ENCODE results near the gene MED10. TPM values are rescaled to one million over a fixed set of nuclear protein-coding genes. Genes with fewer than 3 reads are reported as not detected.

The MED10 gene
- total and polyA plus RNA-seq, 5 donors, result 20.0 to 29.4 (median 24.2) TPM

DNA sequence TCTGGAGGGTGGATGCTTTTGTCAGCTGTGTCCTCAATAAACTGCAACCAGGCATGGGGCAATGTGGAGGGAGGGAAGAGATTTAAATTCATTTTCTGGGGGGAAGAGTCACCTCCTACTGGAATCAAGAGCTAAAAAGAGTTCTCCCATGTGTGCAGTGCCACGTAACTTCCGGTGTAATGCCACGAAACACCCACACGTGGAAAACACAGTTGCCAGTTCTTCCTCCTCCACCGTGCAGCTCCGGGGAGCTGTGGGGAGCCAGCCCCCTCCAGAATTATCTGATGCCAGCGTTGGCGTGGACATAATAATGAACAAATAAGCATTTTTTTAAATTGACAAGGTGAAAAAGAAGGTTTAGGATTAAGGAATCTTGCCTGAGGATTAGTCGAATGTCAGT is 32.1 kb upstream of the MED10 start:
- ATAC-seq (no peak), DNase-seq (no peak)
- intact Hi-C loops (cut with DNase I), result no loop called here
- H3K27me3 ChIP-seq (ENCODE audit: control insufficient read depth, insufficient read depth), result no peaks in the 10 kb centered on the region
- 83% methylated on average over 9 of the region's 9 CpGs for WGBS
- H3K4me1 ChIP-seq (ENCODE audit: control insufficient read depth, insufficient read depth, low read length), result no peaks in the 10 kb centered on the region
- no peak overlapping the region for H3K4me3 ChIP-seq (ENCODE audit: low read length)
- H3K27ac ChIP-seq (ENCODE audit: low read length), result no peak overlapping the region
- H3K9me3 ChIP-seq (ENCODE audit: control insufficient read depth, low read length), result peaks cover 3% of the 10 kb centered on the region

DNA sequence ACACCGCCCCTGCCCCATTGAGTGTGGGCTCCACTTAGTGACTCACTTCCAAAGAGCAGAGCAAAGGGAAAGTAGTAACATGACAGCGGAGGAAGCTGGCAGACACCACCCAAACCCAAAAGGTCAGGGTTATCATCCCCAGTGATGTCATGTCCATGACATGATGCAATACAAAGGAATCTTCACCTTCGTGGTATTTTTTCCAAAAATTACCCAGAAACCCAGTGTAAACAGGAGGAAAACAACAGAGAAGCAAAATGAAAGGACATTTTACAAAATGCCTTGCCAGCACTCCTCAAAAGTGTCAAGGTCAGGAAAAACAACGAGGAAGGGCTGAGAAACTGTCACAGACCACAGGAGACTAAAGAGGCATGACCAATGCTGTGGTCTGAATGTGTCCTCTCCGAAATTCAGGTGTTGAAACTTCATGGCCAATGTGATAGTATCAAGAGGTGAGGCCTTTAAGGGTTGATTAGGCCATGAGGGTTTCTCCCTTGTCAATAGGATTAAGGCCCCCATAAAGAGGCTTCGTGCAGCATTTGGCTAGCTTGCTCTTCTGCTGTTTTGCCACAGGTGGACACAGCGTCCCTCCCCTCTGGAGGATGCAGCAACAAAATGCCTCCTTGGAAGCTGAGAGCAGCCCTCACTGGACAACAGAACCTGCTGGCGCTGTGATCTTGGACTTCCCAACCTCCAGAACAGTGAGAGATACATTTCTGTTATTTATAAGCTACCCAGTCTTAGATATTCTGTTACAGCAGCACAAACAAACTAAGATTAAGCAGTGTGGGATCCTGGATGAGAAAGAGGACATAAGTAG is 30.5 kb upstream of the MED10 start:
- 72% methylated on average over 8 of the region's 8 CpGs for WGBS
- intact Hi-C loops (cut with DNase I), result no loop called here

DNA sequence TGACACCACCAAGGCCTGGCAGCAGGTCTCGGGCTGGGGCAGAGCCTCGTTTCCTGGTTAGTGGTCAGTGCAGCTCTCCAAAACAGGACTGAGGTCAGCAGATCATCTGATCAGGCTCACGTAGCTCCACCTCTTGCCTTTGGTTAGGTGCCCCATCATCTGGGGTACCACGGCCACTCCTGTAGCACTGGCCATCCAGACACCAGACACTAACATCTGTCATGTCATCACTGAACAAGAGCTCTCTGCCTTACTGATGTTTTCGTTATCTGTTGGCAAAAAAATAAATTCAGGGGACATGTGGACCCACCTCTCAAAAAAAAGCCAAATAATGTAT is 29.9 kb upstream of the MED10 start:
- Histone ChIP-seq H3K4me1 (ENCODE audit: control insufficient read depth, insufficient read depth, low read length) (no peaks in the 10 kb centered on the region), H3K27me3 (ENCODE audit: control insufficient read depth, insufficient read depth) (no peaks in the 10 kb centered on the region), H3K27ac (ENCODE audit: low read length) (no peak overlapping the region), H3K9me3 (ENCODE audit: control insufficient read depth, low read length) (peaks cover 3% of the 10 kb centered on the region), H3K4me3 (ENCODE audit: low read length) (no peak overlapping the region)
- no peak for DNase-seq
- WGBS, result 64% methylated on average over 5 of the region's 5 CpGs
- no peak for ATAC-seq
- intact Hi-C loops (cut with DNase I), result no loop called here

More for the DNA sequence above, 30.5 kb upstream of the MED10 start:
- peaks cover 3% of the 10 kb centered on the region for H3K9me3 ChIP-seq (ENCODE audit: control insufficient read depth, low read length)
- no peaks in the 10 kb centered on the region for H3K4me1 ChIP-seq (ENCODE audit: control insufficient read depth, insufficient read depth, low read length)
- DNase-seq (no peak), ATAC-seq (no peak)
- H3K27ac ChIP-seq (ENCODE audit: low read length), result no peak overlapping the region
- no peaks in the 10 kb centered on the region for H3K27me3 ChIP-seq (ENCODE audit: control insufficient read depth, insufficient read depth)
- H3K4me3 ChIP-seq (ENCODE audit: low read length), result no peak overlapping the region

DNA sequence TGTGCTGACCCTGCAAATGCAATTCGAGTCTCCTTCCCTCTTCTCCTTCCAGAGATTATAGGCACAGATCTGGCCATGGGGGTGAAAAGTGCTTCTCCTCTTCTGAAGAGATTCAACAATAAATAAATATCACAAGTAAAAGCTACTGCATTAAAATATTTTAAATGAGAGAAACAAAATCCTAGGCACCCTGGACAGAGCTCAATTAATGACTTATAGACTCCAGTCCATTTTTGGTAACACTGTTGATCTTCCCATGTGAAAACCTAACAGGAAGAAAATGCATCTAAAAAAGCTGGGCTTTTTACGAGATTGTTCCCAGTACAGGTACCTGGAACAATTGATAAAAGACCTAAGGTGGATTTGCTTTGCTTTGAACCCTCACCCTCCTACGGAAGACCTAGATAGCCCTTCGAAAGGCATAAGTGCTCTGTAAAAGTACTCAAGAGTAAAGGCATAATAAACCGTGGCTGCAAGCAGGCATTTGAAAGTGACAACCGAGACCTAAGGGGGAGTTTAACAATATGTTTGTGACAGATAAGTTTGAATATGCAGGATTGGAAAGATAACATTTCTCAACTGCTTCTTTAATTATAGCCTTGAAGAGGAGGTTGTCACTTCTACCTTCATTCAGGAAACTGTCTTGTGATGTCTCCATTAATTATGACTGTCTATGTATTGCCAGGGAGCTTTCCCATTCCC is 29.4 kb upstream of the MED10 start:
- peaks cover 3% of the 10 kb centered on the region for H3K9me3 ChIP-seq (ENCODE audit: control insufficient read depth, low read length)
- no peaks in the 10 kb centered on the region for H3K4me1 ChIP-seq (ENCODE audit: control insufficient read depth, insufficient read depth, low read length)
- H3K4me3 ChIP-seq (ENCODE audit: low read length), result no peak overlapping the region
- H3K27ac ChIP-seq (ENCODE audit: low read length), result no peak overlapping the region
- DNase-seq (no peak), ATAC-seq (no peak)
- H3K27me3 ChIP-seq (ENCODE audit: control insufficient read depth, insufficient read depth), result no peaks in the 10 kb centered on the region
- WGBS, result 67% methylated on average over 6 of the region's 6 CpGs
- intact Hi-C loops (cut with DNase I), result no loop called here

DNA sequence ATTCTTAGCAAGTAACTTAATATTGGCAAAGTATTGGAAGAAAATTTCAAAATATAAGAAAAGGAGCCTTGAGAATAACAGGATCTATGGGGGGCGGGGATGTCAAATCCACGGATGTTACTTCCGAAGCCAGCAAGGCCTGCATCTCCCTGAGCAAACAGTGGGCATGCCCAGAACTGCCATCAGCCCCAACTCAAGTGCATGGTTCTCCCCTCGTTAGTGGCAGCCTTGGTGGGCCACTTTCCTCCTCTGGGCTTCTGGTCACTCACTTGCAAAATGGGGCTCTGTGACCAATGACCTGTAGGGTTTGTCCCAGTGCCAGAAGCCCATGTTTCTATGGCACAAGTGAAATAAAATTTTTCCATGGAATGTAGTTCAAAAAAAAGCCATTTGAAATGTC is 27.2 kb upstream of the MED10 start:
- H3K9me3 ChIP-seq (ENCODE audit: control insufficient read depth, low read length), result peaks cover 3% of the 10 kb centered on the region
- H3K27ac ChIP-seq (ENCODE audit: low read length), result no peak overlapping the region
- no peaks in the 10 kb centered on the region for H3K4me1 ChIP-seq (ENCODE audit: control insufficient read depth, insufficient read depth, low read length)
- DNase-seq, result no peak
- no peaks in the 10 kb centered on the region for H3K27me3 ChIP-seq (ENCODE audit: control insufficient read depth, insufficient read depth)
- intact Hi-C loops (cut with DNase I), result no loop called here
- WGBS, result 80% methylated on average over 4 of the region's 4 CpGs
- no peak for ATAC-seq
- H3K4me3 ChIP-seq (ENCODE audit: low read length), result no peak overlapping the region

DNA sequence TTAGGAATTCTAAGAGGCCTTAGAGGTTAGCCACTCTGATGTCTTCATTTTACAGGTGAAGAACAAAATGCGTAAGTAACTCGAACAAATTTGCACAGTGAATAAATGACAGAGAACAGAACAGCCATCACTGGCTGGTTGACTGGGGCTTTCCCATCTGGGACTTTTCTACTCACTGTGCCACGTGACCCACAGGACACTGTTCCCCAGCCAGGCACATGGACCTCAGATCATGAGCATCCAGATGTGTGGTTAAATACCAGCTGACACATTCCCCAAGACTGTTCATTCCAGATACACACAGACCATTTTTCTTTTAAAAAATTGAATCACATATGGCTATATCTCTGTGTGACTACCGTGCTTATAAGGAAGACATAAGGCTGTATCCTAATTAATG is 25.8 kb upstream of the MED10 start:
- Histone ChIP-seq H3K9me3 (ENCODE audit: control insufficient read depth, low read length) (peaks cover 3% of the 10 kb centered on the region), H3K4me3 (ENCODE audit: low read length) (no peak overlapping the region), H3K4me1 (ENCODE audit: control insufficient read depth, insufficient read depth, low read length) (no peaks in the 10 kb centered on the region), H3K27ac (ENCODE audit: low read length) (no peak overlapping the region), H3K27me3 (ENCODE audit: control insufficient read depth, insufficient read depth) (no peaks in the 10 kb centered on the region)
- intact Hi-C loops (cut with DNase I), result no loop called here
- DNase-seq (no peak), ATAC-seq (no peak)
- WGBS, result 86% methylated on average over 4 of the region's 4 CpGs

GRCh38 chr5:6403416-6403815 is 25.1 kb upstream of the MED10 start:
- Histone ChIP-seq H3K27ac (ENCODE audit: low read length) (no peak overlapping the region), H3K27me3 (ENCODE audit: control insufficient read depth, insufficient read depth) (no peaks in the 10 kb centered on the region), H3K9me3 (ENCODE audit: control insufficient read depth, low read length) (peaks cover 2% of the 10 kb centered on the region), H3K4me1 (ENCODE audit: control insufficient read depth, insufficient read depth, low read length) (no peaks in the 10 kb centered on the region), H3K4me3 (ENCODE audit: low read length) (no peak overlapping the region)
- ATAC-seq (no peak), DNase-seq (no peak)
- 74% methylated on average over 4 of the region's 4 CpGs for WGBS
- intact Hi-C loops (cut with DNase I), result no loop called here

DNA sequence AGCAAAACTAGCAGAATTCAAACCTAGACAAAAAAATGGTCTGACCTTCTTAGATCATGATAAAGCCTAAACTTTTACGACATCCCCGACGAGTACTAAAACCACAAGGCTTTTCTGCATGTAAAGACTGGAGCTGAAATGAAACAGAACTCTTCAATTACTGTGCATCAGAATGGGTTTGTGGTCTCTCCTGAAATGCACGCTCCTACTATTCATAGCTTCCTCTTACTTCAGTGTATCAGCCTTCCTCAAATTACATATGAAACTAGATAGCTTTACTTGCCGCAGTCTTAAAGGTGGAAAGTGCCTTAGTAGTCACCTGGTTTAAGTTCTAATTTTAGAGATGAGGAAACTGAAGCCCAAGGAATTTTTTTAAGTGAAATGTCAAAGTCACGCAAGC is 24.6 kb upstream of the MED10 start:
- Histone ChIP-seq H3K4me3 (ENCODE audit: low read length) (no peak overlapping the region), H3K27ac (ENCODE audit: low read length) (no peak overlapping the region), H3K27me3 (ENCODE audit: control insufficient read depth, insufficient read depth) (no peaks in the 10 kb centered on the region), H3K4me1 (ENCODE audit: control insufficient read depth, insufficient read depth, low read length) (no peaks in the 10 kb centered on the region), H3K9me3 (ENCODE audit: control insufficient read depth, low read length) (peaks cover 2% of the 10 kb centered on the region)
- intact Hi-C loops (cut with DNase I), result no loop called here
- 70% methylated on average over 6 of the region's 6 CpGs for WGBS
- DNase-seq (no peak), ATAC-seq (no peak)

- no peak overlapping the region for H3K27ac ChIP-seq (ENCODE audit: low read length)
- H3K27me3 ChIP-seq (ENCODE audit: control insufficient read depth, insufficient read depth), result no peaks in the 10 kb centered on the region
- no peaks in the 10 kb centered on the region for H3K4me1 ChIP-seq (ENCODE audit: control insufficient read depth, insufficient read depth, low read length)
- no peak for DNase-seq
- ATAC-seq, result no peak
- H3K9me3 ChIP-seq (ENCODE audit: control insufficient read depth, low read length), result peaks cover 2% of the 10 kb centered on the region
- WGBS, result 82% methylated on average over 2 of the region's 2 CpGs
- intact Hi-C loops (cut with DNase I), result no loop called here
- no peak overlapping the region for H3K4me3 ChIP-seq (ENCODE audit: low read length)
These were observed 23.1 kb upstream of the MED10 start for GRCh38 chr5:6401410-6401809.

DNA sequence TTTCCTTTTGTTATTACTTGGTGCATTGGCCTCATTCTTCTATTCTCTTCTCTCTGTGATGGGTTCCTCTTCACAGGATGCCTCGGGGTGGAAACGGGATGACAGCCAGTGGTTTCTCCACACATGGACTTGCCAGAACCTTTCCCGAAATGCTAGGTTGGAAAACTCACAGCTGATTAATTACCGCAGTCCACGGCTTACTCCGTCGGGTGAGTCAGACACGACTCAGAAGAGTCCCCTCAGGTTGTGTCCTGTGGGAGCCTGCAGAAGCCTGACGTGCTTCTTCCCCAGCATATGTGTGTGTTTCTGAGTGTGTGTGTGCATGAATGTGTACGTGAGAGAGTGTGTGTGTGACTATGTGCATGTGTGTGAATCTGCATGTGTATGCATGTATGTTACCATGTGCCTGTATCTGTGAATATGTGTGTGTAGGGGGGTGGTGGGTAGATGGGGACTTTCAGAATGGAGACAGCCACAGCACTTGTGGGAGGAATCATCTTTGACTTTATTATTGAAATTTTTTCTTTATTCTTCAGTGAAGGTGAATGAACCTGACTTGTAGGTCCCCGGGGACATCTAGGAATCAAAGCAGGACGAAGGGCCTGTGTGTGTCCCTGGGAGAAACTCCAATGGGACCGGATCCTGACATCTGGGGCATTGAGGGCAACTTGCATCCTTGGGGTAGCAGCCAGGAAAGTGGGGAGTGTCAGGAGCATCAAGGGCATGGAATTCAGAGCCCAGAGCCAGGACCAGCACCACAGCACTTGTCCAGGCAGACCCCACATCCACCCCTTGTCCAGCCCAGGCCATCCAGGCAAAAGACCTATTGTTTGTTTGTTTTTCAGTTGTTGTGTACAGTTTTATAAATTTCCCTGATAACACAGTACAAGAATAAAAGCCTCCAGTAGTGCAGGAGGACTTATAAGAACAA is 21.9 kb upstream of the MED10 start:
- peak overlapping the region; percentile 27 for H3K27ac ChIP-seq (ENCODE audit: low read length)
- 76% methylated on average over 13 of the region's 13 CpGs for WGBS
- DNase-seq (no peak), ATAC-seq (no peak)
- H3K4me3 ChIP-seq (ENCODE audit: low read length), result no peak overlapping the region
- intact Hi-C loops (cut with DNase I), result no loop called here
- no peaks in the 10 kb centered on the region for H3K4me1 ChIP-seq (ENCODE audit: control insufficient read depth, insufficient read depth, low read length)
- peaks cover 2% of the 10 kb centered on the region for H3K9me3 ChIP-seq (ENCODE audit: control insufficient read depth, low read length)
- no peaks in the 10 kb centered on the region for H3K27me3 ChIP-seq (ENCODE audit: control insufficient read depth, insufficient read depth)
